ENCODE data around the gene RGS10.
"Not testable (repeated sequence)": the region's sequence is repeated elsewhere in the genome, so short reads cannot be mapped to it uniquely, and the experiment has no call there.

The RGS10 gene

GRCh38 chr10:119538632-119539358 lies 3.7 kb downstream of the RGS10 start:
- Histone ChIP-seq H3K4me1 (ENCODE audit: control insufficient read depth, insufficient read depth, low read length) (peaks cover 10% of the 10 kb centered on the region; the same call in 1 of the 2 replicates), H3K9me3 (ENCODE audit: control insufficient read depth, insufficient read depth, low read length) (no peaks in the 10 kb centered on the region), H3K9ac (ENCODE audit: low read depth, low read length) (no peak overlapping the region), H3K4me3 (ENCODE audit: low read depth, low read length) (no peak overlapping the region), H3K36me3 (ENCODE audit: control insufficient read depth, insufficient read depth, low read length) (no peaks in the 10 kb centered on the region), H3K27me3 (ENCODE audit: control insufficient read depth, insufficient read depth, low read length) (peaks cover 38% of the 10 kb centered on the region), H3K27ac (ENCODE audit: low read depth, low read length) (no peak overlapping the region)

- no peaks in the 10 kb centered on the region for H3K9me3 ChIP-seq (ENCODE audit: control insufficient read depth, insufficient read depth, low read length)
- H3K27ac ChIP-seq (ENCODE audit: low read depth, low read length): no peak overlapping the region
- H3K27me3 ChIP-seq (ENCODE audit: control insufficient read depth, insufficient read depth, low read length): peaks cover 31% of the 10 kb centered on the region
- no peak overlapping the region for H3K9ac ChIP-seq (ENCODE audit: low read depth, low read length)
- H3K4me3 ChIP-seq (ENCODE audit: low read depth, low read length): no peak overlapping the region
- peaks cover 10% of the 10 kb centered on the region; the same call in 1 of the 2 replicates for H3K4me1 ChIP-seq (ENCODE audit: control insufficient read depth, insufficient read depth, low read length)
- H3K36me3 ChIP-seq (ENCODE audit: control insufficient read depth, insufficient read depth, low read length): no peaks in the 10 kb centered on the region
Observed at GRCh38 chr10:119537953-119538630, 4.4 kb downstream of the RGS10 start.

DNA sequence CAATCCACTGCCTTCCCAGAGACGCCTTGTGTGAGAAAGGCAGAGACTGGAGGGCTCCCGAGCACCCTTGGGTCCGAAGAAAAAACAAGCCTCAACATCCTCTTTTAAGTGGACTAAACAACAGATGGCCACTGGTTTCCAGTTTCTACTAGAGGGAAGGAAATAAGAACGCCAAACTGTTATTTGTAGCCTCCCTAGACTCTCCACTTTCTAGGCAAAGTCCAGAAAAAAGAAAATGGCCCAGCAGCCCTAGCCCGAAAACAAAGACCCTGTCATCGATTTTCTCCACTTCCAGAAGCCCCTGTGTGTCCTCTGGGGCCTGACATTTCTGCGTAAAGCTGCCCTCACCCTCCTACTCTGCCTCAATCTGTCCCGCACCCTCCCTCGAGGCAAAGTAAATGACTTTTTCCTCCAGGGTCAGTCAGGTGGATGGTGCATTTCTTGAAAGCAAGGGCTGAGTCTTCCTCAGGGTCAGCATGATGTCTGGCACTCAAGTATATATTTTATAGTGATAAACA lies 6.0 kb downstream of the RGS10 start:
- peaks cover 18% of the 10 kb centered on the region for H3K27me3 ChIP-seq (ENCODE audit: control insufficient read depth, insufficient read depth, low read length)
- H3K9ac ChIP-seq (ENCODE audit: low read depth, low read length): no peak overlapping the region
- H3K4me3 ChIP-seq (ENCODE audit: low read depth, low read length): no peak overlapping the region
- no peaks in the 10 kb centered on the region for H3K9me3 ChIP-seq (ENCODE audit: control insufficient read depth, insufficient read depth, low read length)
- H3K4me1 ChIP-seq (ENCODE audit: control insufficient read depth, insufficient read depth, low read length): peaks cover 7% of the 10 kb centered on the region; the same call in 1 of the 2 replicates
- no peak overlapping the region for H3K27ac ChIP-seq (ENCODE audit: low read depth, low read length)
- no peaks in the 10 kb centered on the region for H3K36me3 ChIP-seq (ENCODE audit: control insufficient read depth, insufficient read depth, low read length)

DNA sequence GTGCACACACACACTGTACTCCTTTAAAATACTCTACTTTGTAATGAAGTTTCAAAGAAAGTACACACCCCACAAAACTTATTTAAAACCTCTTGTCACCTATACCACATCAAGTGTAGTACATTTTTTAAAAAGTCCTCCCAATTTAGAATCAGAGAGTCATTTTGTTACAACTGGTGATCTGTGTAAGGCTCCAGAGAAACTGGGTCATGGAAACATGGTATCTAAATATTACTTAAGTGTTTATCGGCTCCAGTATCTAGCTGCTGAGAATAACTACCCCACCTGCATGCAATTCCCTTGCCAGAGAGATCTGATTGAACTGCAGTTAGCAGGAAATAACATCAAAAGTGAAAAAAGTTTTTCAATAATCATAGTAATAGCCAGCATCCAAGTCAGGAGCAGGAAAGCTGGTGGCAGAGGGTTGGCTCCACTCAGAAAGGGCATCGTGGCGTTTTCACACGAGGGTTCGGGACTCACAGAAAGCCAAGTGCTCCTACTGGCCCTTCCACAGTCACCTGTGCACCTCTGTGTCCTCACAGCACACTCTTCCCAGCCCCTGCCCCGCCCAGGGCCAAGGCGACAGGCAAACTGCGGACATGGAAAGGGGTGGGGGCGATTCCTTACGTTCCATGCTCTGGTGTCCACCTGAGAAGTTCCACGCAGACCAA lies 6.5 kb downstream of the RGS10 start:
- Histone ChIP-seq H3K4me1 (ENCODE audit: control insufficient read depth, insufficient read depth, low read length) (0 out of 2 replicates have a peak, but pooled peaks cover 1% of the 10 kb centered on the region), H3K9me3 (ENCODE audit: control insufficient read depth, insufficient read depth, low read length) (no peaks in the 10 kb centered on the region), H3K4me3 (ENCODE audit: low read depth, low read length) (no peak overlapping the region), H3K27ac (ENCODE audit: low read depth, low read length) (no peak overlapping the region), H3K36me3 (ENCODE audit: control insufficient read depth, insufficient read depth, low read length) (no peaks in the 10 kb centered on the region), H3K9ac (ENCODE audit: low read depth, low read length) (no peak overlapping the region), H3K27me3 (ENCODE audit: control insufficient read depth, insufficient read depth, low read length) (peaks cover 12% of the 10 kb centered on the region)

DNA sequence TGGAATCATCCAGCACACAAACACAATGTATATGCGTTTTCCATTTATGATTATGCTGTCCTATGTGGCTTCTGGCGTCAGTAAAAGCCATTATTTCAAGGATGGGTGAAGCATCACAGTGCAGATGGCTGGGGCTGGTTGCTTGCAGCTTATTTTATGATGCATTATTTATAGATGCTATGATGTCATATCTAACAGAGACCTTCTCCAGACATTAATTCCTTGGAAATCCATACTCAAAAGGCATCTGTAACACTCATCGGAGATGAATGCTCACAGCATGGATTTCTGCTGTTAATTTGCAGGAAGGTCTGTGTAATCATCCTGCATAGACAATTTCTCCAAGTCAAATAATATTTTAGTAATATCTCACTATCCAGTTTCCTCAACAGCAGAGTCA lies 7.2 kb downstream of the RGS10 start:
- Histone ChIP-seq H3K27ac (ENCODE audit: low read depth, low read length) (no peak overlapping the region), H3K4me3 (ENCODE audit: low read depth, low read length) (no peak overlapping the region), H3K4me1 (ENCODE audit: control insufficient read depth, insufficient read depth, low read length) (no peaks in the 10 kb centered on the region), H3K9ac (ENCODE audit: low read depth, low read length) (no peak overlapping the region), H3K36me3 (ENCODE audit: control insufficient read depth, insufficient read depth, low read length) (no peaks in the 10 kb centered on the region), H3K27me3 (ENCODE audit: control insufficient read depth, insufficient read depth, low read length) (peaks cover 5% of the 10 kb centered on the region), H3K9me3 (ENCODE audit: control insufficient read depth, insufficient read depth, low read length) (no peaks in the 10 kb centered on the region)

DNA sequence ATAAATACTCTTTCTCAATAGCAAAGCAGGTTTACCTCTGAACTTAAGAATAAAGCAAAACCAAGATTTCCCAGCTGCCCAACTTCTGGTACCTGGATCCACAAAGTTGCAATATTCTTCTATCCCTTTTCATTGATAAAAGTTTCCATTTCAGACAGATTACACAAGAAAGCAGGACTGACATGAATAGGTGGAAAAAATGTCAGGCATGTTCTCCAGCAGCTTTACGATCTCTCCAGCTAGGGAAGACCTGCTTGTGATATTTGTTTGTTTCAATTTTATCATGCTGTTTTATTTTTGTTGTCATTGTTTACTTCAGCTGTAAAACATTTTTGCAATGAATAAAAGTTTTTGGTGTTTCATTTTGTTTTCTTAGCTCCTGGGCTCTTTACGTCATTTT lies 9.0 kb downstream of the RGS10 start:
- no peak overlapping the region for H3K27ac ChIP-seq (ENCODE audit: low read depth, low read length)
- no peaks in the 10 kb centered on the region for H3K27me3 ChIP-seq (ENCODE audit: control insufficient read depth, insufficient read depth, low read length)
- no peaks in the 10 kb centered on the region for H3K4me1 ChIP-seq (ENCODE audit: control insufficient read depth, insufficient read depth, low read length)
- H3K9me3 ChIP-seq (ENCODE audit: control insufficient read depth, insufficient read depth, low read length): no peaks in the 10 kb centered on the region
- no peak overlapping the region for H3K4me3 ChIP-seq (ENCODE audit: low read depth, low read length)
- no peak overlapping the region for H3K9ac ChIP-seq (ENCODE audit: low read depth, low read length)
- H3K36me3 ChIP-seq (ENCODE audit: control insufficient read depth, insufficient read depth, low read length): no peaks in the 10 kb centered on the region

- not testable (repeated sequence) for H3K27ac ChIP-seq (ENCODE audit: low read depth, low read length); H3K36me3 ChIP-seq (ENCODE audit: control insufficient read depth, insufficient read depth, low read length); H3K27me3 ChIP-seq (ENCODE audit: control insufficient read depth, insufficient read depth, low read length); H3K4me3 ChIP-seq (ENCODE audit: low read depth, low read length); H3K9me3 ChIP-seq (ENCODE audit: control insufficient read depth, insufficient read depth, low read length); H3K4me1 ChIP-seq (ENCODE audit: control insufficient read depth, insufficient read depth, low read length); H3K9ac ChIP-seq (ENCODE audit: low read depth, low read length)
Observed at GRCh38 chr10:119532791-119533190, 9.7 kb downstream of the RGS10 start.

- not testable (repeated sequence) for H3K9me3 ChIP-seq (ENCODE audit: control insufficient read depth, insufficient read depth, low read length); H3K27ac ChIP-seq (ENCODE audit: low read depth, low read length); H3K4me1 ChIP-seq (ENCODE audit: control insufficient read depth, insufficient read depth, low read length); H3K27me3 ChIP-seq (ENCODE audit: control insufficient read depth, insufficient read depth, low read length); H3K4me3 ChIP-seq (ENCODE audit: low read depth, low read length); H3K9ac ChIP-seq (ENCODE audit: low read depth, low read length); H3K36me3 ChIP-seq (ENCODE audit: control insufficient read depth, insufficient read depth, low read length)
Observed at GRCh38 chr10:119532251-119532650, 10.3 kb downstream of the RGS10 start.

GRCh38 chr10:119531067-119531466 lies 11.5 kb downstream of the RGS10 start:
- Histone ChIP-seq H3K27ac (ENCODE audit: low read depth, low read length) (no peak overlapping the region), H3K27me3 (ENCODE audit: control insufficient read depth, insufficient read depth, low read length) (no peaks in the 10 kb centered on the region), H3K4me3 (ENCODE audit: low read depth, low read length) (no peak overlapping the region), H3K9ac (ENCODE audit: low read depth, low read length) (no peak overlapping the region), H3K9me3 (ENCODE audit: control insufficient read depth, insufficient read depth, low read length) (no peaks in the 10 kb centered on the region), H3K36me3 (ENCODE audit: control insufficient read depth, insufficient read depth, low read length) (no peaks in the 10 kb centered on the region), H3K4me1 (ENCODE audit: control insufficient read depth, insufficient read depth, low read length) (no peaks in the 10 kb centered on the region)

DNA sequence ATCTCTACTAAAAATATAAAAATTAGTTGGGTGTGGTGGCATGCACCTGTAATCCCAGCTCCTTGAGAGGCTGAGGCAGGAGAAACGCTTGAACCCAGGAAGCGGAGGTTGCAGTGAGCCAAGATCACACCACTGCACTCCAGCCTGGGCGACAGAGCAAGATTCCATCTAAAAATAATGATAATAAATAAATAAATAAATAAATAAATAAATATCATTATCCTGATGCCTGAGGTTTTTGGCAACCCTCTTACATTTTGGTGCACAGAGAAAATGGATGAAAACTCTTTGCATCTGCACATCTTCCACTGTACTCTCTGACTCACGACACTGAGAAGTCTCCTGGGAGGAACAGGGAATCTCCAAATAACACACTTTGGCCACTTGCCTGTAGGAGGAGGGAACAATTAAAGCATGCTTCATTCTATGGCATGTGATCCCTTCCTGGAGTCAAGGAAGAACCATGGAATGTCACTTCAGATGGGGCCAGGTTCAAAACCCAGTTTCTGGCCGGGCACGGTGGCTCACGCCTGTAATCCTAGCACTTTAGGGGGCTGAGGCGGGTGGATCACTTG lies 13.8 kb downstream of the RGS10 start:
- not testable (repeated sequence) for H3K4me1 ChIP-seq (ENCODE audit: control insufficient read depth, insufficient read depth, low read length); H3K9ac ChIP-seq (ENCODE audit: low read depth, low read length); H3K4me3 ChIP-seq (ENCODE audit: low read depth, low read length); H3K9me3 ChIP-seq (ENCODE audit: control insufficient read depth, insufficient read depth, low read length); H3K27ac ChIP-seq (ENCODE audit: low read depth, low read length); H3K36me3 ChIP-seq (ENCODE audit: control insufficient read depth, insufficient read depth, low read length); H3K27me3 ChIP-seq (ENCODE audit: control insufficient read depth, insufficient read depth, low read length)
